Activated T-helper 2 cell treated with anti-CD3 and anti-CD28 coated beads, Interferon-gamma antibody, Interleukin-2, Interleukin-4, amounts not matched to agents 10 μg/mL and 5 μg/mL and 100 μg/mL, durations not matched to agents 14 hours and 24 hours and 36 hours (primary cell): ENCODE results near the gene SLC35G6. TPM values are rescaled to one million over a fixed set of nuclear protein-coding genes. Genes with fewer than 3 reads are reported as not detected.
A peak's percentile ranks its signal among the peaks of the same experiment; 100 is the strongest.

Source experiments
- DNase-seq: peaks from one replicate; pipeline ENCODE4 v3.0.0; 2021; ENCODE audit warnings: low spot score
- H3K27ac Mint-ChIP-seq: one replicate; pipeline ENCODE4 v1.8.0; 2021; ENCODE audit warnings: mixed read lengths
- H3K27me3 Mint-ChIP-seq: one replicate; pipeline ENCODE4 v1.8.0; 2021; ENCODE audit warnings: low read depth, mixed read lengths
- H3K36me3 Mint-ChIP-seq: one replicate; pipeline ENCODE4 v1.8.0; 2021; ENCODE audit warnings: low read depth, mixed read lengths
- H3K4me1 Mint-ChIP-seq: one replicate; pipeline ENCODE4 v1.8.0; 2021; ENCODE audit warnings: low read depth, mixed read lengths
- H3K4me3 Mint-ChIP-seq: one replicate; pipeline ENCODE4 v1.8.0; 2021; ENCODE audit warnings: low read depth, mild to moderate bottlenecking, moderate library complexity, mixed read lengths
- H3K9me3 Mint-ChIP-seq: one replicate; pipeline ENCODE4 v1.8.0; 2021; ENCODE audit warnings: mixed read lengths
- intact Hi-C: fragments of 100-400 bp; cut with micrococcal nuclease; formaldehyde crosslinking; loops from one replicate; pipeline ENCODE4 v1.15.1; 2023
- total RNA-seq: library from RNA; stranded (reverse); gene quantifications from 2 replicates; pipeline ENCODE4 v1.2.3, GENCODE V29; 2022

Gene SLC35G6
- total RNA-seq, 1 donor from 2014 or later = not detected

DNA sequence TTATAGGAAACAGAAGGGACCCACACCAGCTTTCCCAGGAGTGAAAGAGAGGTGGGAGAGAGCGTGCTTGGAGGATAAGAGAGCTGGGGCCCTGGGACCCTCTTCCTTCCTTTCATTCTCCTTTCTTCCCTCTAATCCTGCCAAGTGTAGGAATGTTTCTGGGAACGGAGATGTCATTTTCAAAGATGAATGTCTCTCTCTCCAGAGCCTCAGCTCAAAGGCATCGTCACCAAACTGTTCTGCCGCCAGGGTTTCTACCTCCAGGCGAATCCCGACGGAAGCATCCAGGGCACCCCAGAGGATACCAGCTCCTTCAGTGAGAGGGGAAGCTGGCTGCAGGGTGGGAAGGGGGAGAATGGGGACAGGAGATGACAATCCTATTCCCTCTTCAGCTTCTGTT is 40.0 kb upstream of the SLC35G6 start:
- Mint-ChIP-seq H3K4me3 (no peak overlapping the region), H3K4me1 (peaks cover 35% of the 10 kb centered on the region), H3K36me3 (peaks cover 31% of the 10 kb centered on the region), H3K27ac (no peak overlapping the region), H3K9me3 (no peaks in the 10 kb centered on the region), H3K27me3 (peaks cover 50% of the 10 kb centered on the region)
- intact Hi-C loops = no loop called here
- no peak for DNase-seq

DNA sequence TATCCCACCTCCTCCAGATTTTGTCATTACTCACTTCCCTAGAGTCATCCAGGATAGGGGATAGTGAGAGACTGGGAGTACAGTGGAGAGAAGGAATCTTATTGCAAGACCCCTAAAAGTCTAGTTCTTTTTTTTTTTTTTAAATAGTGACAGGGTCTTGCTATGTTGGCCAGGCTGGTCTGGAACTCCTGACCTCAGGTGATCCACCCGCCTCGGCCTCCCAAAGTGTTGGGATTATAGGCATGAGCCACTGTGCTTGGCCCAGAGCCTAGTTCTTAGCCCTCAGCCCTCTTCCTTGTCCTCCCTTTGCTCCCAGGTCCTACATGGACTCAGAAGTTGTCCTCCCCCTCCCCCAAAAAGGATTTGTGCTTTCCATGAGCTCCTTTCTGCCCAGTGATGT is 39.1 kb upstream of the SLC35G6 start:
- Mint-ChIP-seq H3K4me3 (no peak overlapping the region), H3K4me1 (peaks cover 29% of the 10 kb centered on the region), H3K36me3 (peaks cover 27% of the 10 kb centered on the region), H3K27me3 (peaks cover 53% of the 10 kb centered on the region), H3K27ac (no peak overlapping the region), H3K9me3 (no peaks in the 10 kb centered on the region)
- DNase-seq = no peak
- intact Hi-C loops = no loop called here

DNA sequence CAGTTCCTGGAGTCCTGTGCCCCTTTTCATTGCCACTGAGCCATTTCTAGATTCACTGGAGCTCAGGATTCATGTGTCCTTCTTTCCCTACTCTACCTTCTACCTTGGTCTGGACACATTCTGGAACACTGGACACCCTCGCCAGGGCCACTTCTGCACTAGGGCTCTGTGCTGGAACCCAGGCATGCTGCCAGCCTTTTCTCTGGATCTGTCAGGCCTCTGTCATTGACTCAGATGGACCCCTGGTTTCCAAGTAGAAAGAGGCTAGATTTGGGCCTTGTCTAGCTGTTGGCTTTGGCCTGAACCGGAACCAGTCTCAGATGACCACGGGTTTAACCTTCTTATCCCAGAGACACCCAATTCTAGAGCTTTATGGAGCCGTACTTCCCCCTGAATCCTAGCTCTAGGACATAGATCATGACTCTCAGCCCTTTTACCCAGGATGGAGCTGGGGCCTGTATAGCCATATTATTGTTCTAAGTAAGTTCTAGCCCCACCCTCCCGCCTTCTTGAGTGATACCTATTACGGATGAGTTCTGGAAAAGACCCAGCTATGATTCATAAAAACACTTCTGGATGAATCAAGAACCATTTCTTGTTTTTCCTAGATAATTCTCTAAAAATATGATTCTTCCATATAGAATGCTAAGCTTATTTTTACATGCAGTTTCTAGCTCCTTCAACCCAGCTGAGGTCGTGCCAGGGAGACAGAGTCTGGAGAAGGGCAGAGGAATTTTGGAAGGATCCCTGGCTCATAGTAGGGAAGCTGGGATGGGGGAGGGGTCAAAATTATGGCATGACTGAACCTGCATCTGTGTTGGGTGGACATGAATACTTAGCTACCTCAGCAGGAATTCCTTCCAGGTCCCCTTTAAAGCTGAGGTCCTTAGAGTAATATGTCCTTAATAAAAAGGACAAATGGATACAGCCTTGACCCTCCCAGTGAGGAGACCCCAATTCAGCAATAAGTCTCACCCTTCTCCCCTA is 37.5 kb upstream of the SLC35G6 start:
- Mint-ChIP-seq H3K36me3 (peaks cover 27% of the 10 kb centered on the region), H3K27ac (no peak overlapping the region), H3K27me3 (peaks cover 56% of the 10 kb centered on the region), H3K9me3 (no peaks in the 10 kb centered on the region), H3K4me1 (peaks cover 22% of the 10 kb centered on the region), H3K4me3 (no peak overlapping the region)
- DNase-seq = no peak
- intact Hi-C loops = no loop called here

DNA sequence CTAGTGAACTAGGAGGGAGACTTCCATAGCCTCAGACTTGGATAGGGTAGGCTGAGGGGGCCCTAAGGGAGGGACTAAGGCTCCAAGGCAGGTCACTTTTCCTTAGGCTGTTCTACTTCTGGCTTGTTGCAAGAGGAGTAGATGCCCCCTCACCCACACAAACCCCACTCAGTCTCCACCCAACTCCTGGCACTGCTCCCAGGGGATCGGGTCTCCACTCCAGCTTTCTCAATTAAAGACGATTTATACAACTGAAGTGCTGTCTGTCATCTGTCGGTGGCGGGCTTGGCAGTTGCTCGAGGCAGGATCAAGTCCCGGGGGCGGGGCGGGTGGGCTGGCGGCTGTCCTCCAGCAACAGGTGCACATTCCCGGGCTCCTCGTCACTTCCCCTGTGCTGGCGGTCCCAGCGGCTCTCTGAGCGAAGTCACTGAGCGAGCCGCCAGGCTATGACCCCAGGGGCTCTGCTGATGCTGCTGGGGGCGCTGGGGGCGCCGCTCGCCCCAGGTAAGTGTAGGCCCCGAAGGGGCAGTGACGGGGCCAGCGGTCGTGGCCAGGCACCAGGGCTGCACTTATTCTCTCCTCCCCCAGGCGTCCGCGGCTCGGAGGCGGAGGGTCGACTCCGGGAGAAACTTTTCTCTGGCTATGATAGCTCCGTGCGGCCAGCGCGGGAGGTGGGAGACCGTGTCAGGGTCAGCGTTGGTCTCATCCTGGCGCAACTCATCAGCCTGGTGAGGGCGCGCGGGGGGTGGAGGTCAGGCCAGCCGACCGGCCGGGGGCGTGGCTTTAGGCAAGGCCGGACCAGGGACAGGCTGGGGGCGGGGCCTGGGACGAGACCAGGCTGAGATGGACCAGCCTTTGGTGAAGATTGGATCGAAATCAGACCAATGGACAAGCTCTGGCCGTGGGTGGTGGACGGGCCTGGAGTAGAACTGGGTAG is 36.3 kb upstream of the SLC35G6 start, which contains the start of gene CHRNB1:
Gene CHRNB1 (plus strand): TSS at position 380 of the 937 bp plus-strand sequence. CDS start 67 bp downstream, at position 447.
- no peaks in the 10 kb centered on the region for H3K9me3 Mint-ChIP-seq
- H3K4me1 Mint-ChIP-seq = peaks cover 17% of the 10 kb centered on the region
- peaks cover 52% of the 10 kb centered on the region for H3K27me3 Mint-ChIP-seq
- peak within 1 kb of the TSS; percentile 69 for H3K4me3 Mint-ChIP-seq
- no peak for DNase-seq
- peaks cover 24% of the 10 kb centered on the region for H3K36me3 Mint-ChIP-seq
- intact Hi-C loops = loop anchor here (1.0 kb wide), 1 partner anchor 10 kb away; no protein-coding TSS in a partner anchor
- H3K27ac Mint-ChIP-seq = no peak within 1 kb of the TSS

DNA sequence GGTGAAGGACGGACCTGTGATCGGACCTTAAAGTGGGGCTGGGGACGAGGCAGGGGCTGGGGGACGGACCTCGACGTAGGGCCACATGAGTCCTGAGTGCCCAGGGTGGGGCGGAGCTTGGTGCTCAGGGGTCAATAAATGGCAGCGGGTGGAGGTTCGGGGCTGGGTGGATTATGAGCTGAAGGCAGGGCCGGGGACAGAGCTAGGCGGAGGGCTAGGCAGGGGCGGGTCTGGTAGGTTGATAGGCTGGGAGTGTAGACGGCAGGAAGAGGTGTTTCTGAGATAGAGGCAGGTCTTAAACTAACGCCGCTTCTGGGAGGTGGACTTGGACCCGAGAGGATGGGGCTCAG is 35.7 kb upstream of the SLC35G6 start:
- H3K4me3 Mint-ChIP-seq = peak overlapping the region; percentile 69
- H3K9me3 Mint-ChIP-seq = no peaks in the 10 kb centered on the region
- H3K4me1 Mint-ChIP-seq = peaks cover 14% of the 10 kb centered on the region
- peaks cover 48% of the 10 kb centered on the region for H3K27me3 Mint-ChIP-seq
- intact Hi-C loops = loop anchor here (1.0 kb wide), 1 partner anchor 10 kb away; no protein-coding TSS in a partner anchor
- peaks cover 27% of the 10 kb centered on the region for H3K36me3 Mint-ChIP-seq
- no peak overlapping the region for H3K27ac Mint-ChIP-seq
- DNase-seq = peak; percentile 30

DNA sequence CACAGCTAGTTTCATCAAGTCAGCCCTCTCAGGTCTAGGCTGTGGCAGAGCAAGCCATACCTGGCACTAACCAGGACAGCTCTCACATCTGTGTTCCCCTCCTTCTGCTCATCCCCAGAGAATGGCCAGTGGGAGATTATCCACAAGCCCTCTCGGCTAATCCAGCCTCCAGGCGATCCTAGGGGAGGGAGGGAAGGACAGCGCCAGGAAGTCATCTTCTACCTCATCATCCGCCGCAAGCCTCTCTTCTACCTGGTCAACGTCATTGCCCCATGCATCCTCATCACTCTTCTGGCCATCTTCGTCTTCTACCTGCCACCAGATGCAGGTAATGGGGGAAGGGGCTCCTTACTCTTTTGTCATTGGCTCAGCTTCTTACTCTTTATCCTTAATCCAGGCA is 32.8 kb upstream of the SLC35G6 start:
- intact Hi-C loops = no loop called here
- Mint-ChIP-seq H3K36me3 (peaks cover 18% of the 10 kb centered on the region), H3K4me3 (no peak overlapping the region), H3K27me3 (peaks cover 31% of the 10 kb centered on the region), H3K27ac (no peak overlapping the region), H3K4me1 (peaks cover 15% of the 10 kb centered on the region), H3K9me3 (no peaks in the 10 kb centered on the region)
- no peak for DNase-seq

DNA sequence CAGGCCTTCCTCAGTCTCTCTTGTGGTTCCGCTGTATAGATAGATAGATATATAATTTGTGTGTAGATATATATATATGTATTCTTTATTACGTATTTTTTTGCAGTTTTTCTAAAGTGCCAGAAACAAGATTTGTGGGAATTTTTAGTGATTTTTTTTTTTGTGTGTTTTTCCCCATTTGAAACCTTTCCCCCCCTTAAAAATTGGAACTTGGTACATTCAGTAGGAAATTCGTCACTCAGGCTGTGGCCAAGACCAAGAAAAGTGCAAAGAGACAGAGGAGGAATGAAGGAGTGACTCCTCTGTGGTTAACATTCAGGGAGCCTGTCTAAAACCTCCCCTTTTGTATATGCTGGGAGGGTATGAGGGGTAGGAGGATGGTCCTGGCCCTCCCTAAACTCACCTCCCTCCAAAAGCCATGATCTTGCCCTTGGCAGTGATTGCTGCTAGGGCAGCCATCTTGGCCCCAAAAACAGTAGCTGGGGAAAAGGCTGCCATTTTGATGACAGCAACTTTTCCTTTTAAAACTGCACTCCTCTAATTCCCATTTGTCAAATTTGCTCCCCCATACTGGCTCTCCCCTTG is 21.2 kb upstream of the SLC35G6 start:
- intact Hi-C loops = no loop called here
- no peak for DNase-seq
- Mint-ChIP-seq H3K27ac (no peak overlapping the region), H3K4me1 (peaks cover 11% of the 10 kb centered on the region), H3K36me3 (peaks cover 17% of the 10 kb centered on the region), H3K27me3 (no peaks in the 10 kb centered on the region), H3K9me3 (no peaks in the 10 kb centered on the region), H3K4me3 (no peak overlapping the region)

DNA sequence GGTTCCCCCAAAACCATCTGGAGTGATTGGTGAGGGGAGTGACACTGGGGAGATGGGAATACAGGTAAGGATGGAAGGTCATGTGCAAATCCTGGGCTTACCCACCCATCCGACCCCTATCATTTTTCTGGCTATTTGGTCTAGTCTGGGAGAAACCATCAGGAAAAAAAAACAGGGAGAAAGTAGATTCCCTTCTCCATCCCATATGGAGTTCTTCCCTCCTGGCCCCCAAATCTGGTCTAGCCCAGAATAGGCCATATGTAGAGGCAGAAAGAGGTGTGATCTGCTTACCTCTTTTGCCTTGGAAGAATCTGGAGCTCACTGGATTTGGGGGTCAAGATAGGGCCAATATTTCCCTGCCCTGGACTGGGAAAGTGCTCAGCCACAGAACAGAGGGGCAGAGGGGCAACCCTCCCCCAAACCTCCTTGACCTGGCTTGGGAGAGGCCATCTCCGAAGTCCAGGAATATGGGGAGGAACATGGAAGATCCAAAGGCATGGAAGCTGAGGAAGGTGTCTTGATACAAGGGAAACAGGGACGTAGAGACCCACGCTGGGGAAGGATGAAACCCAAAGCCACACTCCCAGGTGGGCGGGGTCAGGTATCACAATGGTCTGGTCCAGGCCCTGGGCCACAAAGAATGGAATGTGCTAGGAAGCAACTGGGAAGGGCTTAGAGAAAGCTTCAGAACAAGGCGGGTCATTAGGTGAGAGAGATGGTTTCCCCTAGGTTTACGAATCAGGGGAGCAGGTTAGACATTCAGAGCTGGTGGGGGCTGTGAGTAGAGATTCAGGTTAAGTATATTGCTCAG is 20.2 kb upstream of the SLC35G6 start:
- peaks cover 8% of the 10 kb centered on the region for H3K4me1 Mint-ChIP-seq
- no peak for DNase-seq
- no peak overlapping the region for H3K27ac Mint-ChIP-seq
- intact Hi-C loops = no loop called here
- H3K27me3 Mint-ChIP-seq = no peaks in the 10 kb centered on the region
- H3K36me3 Mint-ChIP-seq = peaks cover 17% of the 10 kb centered on the region
- no peak overlapping the region for H3K4me3 Mint-ChIP-seq
- H3K9me3 Mint-ChIP-seq = no peaks in the 10 kb centered on the region

DNA sequence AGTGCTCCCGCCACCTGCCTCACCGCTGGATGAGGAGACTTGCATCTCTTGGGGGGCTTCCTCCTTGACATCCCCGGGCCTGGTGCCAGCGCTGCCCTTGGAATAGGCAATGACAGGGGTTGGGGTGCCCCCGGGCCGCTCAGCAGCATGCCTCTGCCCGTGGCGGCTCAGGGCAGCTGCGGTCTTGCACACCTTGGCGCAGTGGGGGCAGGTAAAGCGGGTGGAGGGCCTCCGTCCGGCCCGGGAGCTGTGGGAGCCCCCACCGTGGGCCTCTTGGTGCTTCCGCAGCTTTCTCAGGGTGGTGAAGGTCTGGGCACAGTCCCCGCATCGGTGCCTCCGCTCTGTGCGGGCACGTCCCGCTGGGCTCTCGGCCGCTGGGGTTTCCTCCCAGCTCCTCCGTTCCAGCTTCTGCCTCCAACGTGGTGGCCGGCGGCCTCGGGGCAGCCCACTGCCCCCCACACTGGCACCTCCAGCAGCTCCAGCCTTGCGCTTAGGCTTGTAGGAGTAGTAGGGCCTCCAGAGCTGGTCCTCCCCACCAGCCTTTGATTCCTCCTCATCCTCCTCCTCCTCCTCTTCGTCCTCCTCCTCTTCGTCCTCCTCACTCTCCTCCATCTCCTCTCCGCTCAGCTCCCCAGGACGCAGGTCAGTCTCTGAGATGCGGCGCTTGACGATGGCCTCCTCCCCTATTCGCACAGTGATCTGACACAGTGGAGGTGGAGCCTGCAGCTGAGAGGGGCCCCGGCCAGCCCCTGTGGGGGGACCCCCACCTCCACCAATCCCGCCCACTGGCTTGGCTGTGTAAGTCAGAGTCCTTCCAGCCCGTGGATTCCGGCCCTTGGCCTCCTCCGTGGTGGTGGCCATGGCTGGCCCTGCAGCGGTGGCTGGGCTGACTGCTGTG is 18.5 kb upstream of the SLC35G6 start:
- Mint-ChIP-seq H3K27ac (no peak overlapping the region), H3K4me1 (peaks cover under 1% of the 10 kb centered on the region), H3K4me3 (no peak overlapping the region), H3K27me3 (no peaks in the 10 kb centered on the region), H3K9me3 (no peaks in the 10 kb centered on the region), H3K36me3 (peaks cover 24% of the 10 kb centered on the region)
- intact Hi-C loops = no loop called here
- no peak for DNase-seq

DNA sequence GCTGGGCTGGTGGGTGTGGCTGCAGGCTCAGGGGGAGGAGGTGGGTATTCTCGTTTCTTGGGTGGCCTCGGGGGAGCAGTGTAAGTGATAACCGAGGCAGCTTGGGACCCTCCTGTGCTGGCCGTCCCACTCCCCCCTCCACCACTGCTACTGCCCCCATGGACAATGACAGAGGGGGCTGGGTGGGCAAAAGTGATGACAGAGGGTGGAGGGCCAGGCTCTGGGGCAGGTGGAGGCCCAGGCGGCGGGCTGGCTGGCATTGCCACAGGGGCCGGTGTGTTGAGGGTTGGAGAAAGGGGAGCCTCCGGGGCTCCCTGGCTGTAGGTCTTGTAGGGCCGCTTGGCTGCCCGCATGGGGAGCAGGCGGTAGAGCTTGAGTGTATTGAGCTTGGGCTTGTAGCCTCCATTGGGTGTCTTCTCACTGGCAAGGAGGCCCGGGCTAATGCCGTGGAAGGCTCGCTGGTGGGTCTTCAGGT is 17.8 kb upstream of the SLC35G6 start:
- H3K4me3 Mint-ChIP-seq = no peak overlapping the region
- peaks cover 24% of the 10 kb centered on the region for H3K36me3 Mint-ChIP-seq
- H3K27ac Mint-ChIP-seq = no peak overlapping the region
- H3K9me3 Mint-ChIP-seq = no peaks in the 10 kb centered on the region
- intact Hi-C loops = no loop called here
- H3K4me1 Mint-ChIP-seq = no peaks in the 10 kb centered on the region
- no peaks in the 10 kb centered on the region for H3K27me3 Mint-ChIP-seq
- DNase-seq = no peak

DNA sequence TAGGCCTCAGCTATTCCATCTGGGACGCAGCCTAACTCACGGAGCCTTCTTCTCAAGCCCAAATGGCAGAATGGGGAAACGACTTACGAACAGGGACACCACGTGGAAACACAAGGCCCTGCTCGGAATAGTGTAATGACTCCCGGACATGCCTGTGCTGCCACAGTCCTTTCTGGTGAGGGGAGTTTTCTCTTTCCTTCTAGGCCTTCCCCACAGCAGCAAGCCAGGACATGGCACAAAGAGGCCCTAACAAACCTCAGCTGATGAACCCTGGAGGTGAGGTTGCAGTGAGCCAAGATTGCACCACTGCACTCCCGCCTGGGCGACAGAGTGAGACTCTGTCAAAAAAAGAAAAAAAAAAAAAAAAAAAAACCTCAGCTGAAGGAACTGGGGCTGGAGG is 17.2 kb upstream of the SLC35G6 start:
- no peak for DNase-seq
- Mint-ChIP-seq H3K27ac (no peak overlapping the region), H3K9me3 (no peaks in the 10 kb centered on the region)

More for the DNA sequence above, 17.2 kb upstream of the SLC35G6 start:
- Mint-ChIP-seq H3K4me1 (no peaks in the 10 kb centered on the region), H3K4me3 (no peak overlapping the region), H3K36me3 (peaks cover 18% of the 10 kb centered on the region), H3K27me3 (no peaks in the 10 kb centered on the region)
- intact Hi-C loops = no loop called here
